ENCODE measurements around the gene SBF2. TPM values are rescaled to one million over a fixed set of nuclear protein-coding genes. Genes with fewer than 3 reads are reported as not detected.

Gene SBF2
- total RNA-seq, 1 donor from 2014 or later = 44.9 TPM

DNA sequence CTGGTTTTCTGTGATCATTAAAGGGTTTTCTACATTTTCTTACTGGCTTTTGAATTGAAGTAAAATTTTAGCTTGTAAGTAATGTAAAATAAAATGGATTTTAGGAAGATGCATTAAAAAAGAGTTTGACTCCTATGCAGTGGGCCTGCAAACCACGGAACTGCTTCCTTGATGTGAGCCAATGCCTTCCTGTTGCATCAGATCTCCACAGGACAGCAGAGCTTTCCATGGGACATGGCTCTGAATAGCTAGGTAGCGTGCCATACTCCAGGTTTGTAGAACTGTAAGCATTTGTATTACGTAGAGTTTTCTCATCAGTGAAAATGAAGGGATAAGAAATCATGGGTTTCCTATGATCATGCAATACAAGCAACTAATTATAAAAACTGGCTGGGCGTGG, 496.7 kb downstream of the SBF2 start:
- peaks cover 8% of the 10 kb centered on the region for H3K36me3 Mint-ChIP-seq (ENCODE audit: insufficient read depth)
- H3K27ac Mint-ChIP-seq = no peak overlapping the region
- no peaks in the 10 kb centered on the region for H3K9me3 Mint-ChIP-seq (ENCODE audit: low read depth)

DNA sequence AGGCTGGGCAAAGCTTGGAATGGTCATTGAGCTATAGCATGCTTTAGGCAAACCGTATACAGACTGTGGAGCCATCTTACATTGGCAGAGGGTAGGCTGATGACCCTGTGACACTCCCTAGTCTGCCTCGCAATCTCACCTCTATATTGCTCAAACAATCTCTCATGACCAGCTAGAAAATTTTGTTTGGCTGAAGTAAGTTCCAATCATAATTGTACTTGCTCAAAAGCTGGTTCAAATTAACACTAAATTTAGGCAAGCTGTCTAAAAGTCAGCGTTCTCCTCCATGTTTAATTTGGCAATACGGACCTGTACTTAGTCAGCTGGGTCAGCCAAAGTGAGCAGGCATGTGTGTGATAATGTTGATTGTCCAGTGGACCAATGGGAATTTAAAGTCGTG, 497.2 kb downstream of the SBF2 start:
- H3K4me1 Mint-ChIP-seq (ENCODE audit: low read depth) = peaks cover 2% of the 10 kb centered on the region
- H3K9me3 Mint-ChIP-seq (ENCODE audit: low read depth) = no peaks in the 10 kb centered on the region

More for the DNA sequence above, 496.7 kb downstream of the SBF2 start:
- peaks cover 2% of the 10 kb centered on the region for H3K4me1 Mint-ChIP-seq (ENCODE audit: low read depth)
- no peak for DNase-seq (ENCODE audit: low spot score, unreplicated experiment)
- no peaks in the 10 kb centered on the region for H3K27me3 Mint-ChIP-seq
- TF ChIP-seq, protein P1, sequence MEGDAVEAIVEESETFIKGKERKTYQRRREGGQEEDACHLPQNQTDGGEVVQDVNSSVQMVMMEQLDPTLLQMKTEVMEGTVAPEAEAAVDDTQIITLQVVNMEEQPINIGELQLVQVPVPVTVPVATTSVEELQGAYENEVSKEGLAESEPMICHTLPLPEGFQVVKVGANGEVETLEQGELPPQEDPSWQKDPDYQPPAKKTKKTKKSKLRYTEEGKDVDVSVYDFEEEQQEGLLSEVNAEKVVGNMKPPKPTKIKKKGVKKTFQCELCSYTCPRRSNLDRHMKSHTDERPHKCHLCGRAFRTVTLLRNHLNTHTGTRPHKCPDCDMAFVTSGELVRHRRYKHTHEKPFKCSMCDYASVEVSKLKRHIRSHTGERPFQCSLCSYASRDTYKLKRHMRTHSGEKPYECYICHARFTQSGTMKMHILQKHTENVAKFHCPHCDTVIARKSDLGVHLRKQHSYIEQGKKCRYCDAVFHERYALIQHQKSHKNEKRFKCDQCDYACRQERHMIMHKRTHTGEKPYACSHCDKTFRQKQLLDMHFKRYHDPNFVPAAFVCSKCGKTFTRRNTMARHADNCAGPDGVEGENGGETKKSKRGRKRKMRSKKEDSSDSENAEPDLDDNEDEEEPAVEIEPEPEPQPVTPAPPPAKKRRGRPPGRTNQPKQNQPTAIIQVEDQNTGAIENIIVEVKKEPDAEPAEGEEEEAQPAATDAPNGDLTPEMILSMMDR (IDR thresholded peaks at IDR 0.05; ENCODE audit: unreplicated experiment) = no peak
- no peak overlapping the region for H3K4me3 Mint-ChIP-seq (ENCODE audit: low read depth)

DNA sequence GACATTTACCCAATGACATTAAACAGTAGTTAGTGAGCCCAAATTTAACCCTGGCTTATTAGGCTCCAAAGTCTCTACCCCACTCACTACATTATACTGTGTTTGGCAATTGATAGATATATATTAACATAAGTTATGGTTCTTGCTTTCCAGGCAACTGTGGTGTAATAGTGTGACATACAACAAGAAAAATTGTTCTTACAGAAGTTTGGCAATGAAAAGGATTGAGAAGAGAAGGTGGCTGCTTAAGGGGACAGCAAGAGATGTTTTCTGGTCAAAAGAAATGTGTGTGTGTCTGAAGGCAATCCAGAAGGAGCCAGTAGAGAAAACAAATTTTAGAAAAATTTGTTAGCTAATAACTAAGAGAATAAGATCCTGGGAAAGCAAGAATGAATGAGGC, 497.8 kb downstream of the SBF2 start:
- H3K36me3 Mint-ChIP-seq (ENCODE audit: insufficient read depth) = peaks cover 8% of the 10 kb centered on the region
- H3K9me3 Mint-ChIP-seq (ENCODE audit: low read depth) = no peaks in the 10 kb centered on the region
- TF ChIP-seq, protein P1 (IDR thresholded peaks at IDR 0.05; ENCODE audit: unreplicated experiment) = no peak
- peak overlapping the region; percentile 60 for H3K27ac Mint-ChIP-seq
- H3K27me3 Mint-ChIP-seq = no peaks in the 10 kb centered on the region
- peaks cover 2% of the 10 kb centered on the region for H3K4me1 Mint-ChIP-seq (ENCODE audit: low read depth)
- H3K4me3 Mint-ChIP-seq (ENCODE audit: low read depth) = no peak overlapping the region
- DNase-seq (ENCODE audit: low spot score, unreplicated experiment) = no peak

More for the DNA sequence above, 497.2 kb downstream of the SBF2 start:
- TF ChIP-seq, protein P1 (IDR thresholded peaks at IDR 0.05; ENCODE audit: unreplicated experiment) = no peak
- H3K4me3 Mint-ChIP-seq (ENCODE audit: low read depth) = no peak overlapping the region
- H3K36me3 Mint-ChIP-seq (ENCODE audit: insufficient read depth) = peaks cover 8% of the 10 kb centered on the region
- H3K27me3 Mint-ChIP-seq = no peaks in the 10 kb centered on the region
- H3K27ac Mint-ChIP-seq = no peak overlapping the region
- no peak for DNase-seq (ENCODE audit: low spot score, unreplicated experiment)

DNA sequence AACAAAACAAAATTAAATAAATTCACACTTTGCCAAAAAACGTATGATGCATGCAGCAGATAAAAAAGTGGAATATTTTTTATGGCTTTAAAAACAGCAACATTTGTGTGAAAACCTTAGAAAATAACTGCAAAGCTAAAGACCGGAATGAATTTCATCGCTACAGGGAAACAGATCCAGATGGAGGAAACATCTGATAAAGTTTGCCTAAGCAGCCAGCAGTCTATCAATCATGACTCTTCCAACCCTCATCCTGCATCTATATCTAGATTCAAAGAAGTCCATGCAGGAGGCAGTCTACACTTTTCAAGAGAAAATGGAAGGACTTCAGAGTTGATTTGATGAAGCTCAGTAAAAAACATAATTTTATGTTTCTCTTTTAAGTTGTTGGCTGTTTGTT, 503.3 kb downstream of the SBF2 start:
- no peak overlapping the region for H3K4me3 Mint-ChIP-seq (ENCODE audit: low read depth)
- no peak for DNase-seq (ENCODE audit: low spot score, unreplicated experiment)
- no peak overlapping the region for H3K27ac Mint-ChIP-seq
- H3K27me3 Mint-ChIP-seq = no peaks in the 10 kb centered on the region
- peaks cover 2% of the 10 kb centered on the region for H3K4me1 Mint-ChIP-seq (ENCODE audit: low read depth)
- TF ChIP-seq, protein P1 (IDR thresholded peaks at IDR 0.05; ENCODE audit: unreplicated experiment) = no peak
- H3K36me3 Mint-ChIP-seq (ENCODE audit: insufficient read depth) = peaks cover 14% of the 10 kb centered on the region
- no peaks in the 10 kb centered on the region for H3K9me3 Mint-ChIP-seq (ENCODE audit: low read depth)

DNA sequence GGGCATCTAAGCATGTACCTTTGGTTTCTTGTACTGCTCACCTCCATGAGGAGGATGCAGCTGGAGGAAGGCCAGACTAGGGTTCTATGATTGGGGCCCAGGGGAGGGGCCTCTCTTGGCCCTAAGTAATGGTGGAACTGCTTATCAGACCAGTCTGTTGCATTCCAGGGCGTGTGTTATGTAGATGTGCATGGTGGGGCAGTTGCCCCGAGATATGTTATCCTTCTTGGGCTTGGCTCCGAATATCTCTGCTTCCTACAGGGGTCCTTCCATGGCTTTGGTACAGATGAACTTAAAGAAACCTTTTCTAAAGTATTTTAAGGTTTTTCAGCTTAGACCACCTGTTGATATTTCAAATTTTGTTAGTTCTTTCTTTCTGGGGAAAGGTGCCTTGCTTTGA, 504.1 kb downstream of the SBF2 start:
- Mint-ChIP-seq H3K27ac (no peak overlapping the region), H3K9me3 (ENCODE audit: low read depth) (no peaks in the 10 kb centered on the region), H3K36me3 (ENCODE audit: insufficient read depth) (peaks cover 12% of the 10 kb centered on the region), H3K27me3 (no peaks in the 10 kb centered on the region), H3K4me3 (ENCODE audit: low read depth) (no peak overlapping the region), H3K4me1 (ENCODE audit: low read depth) (peaks cover 2% of the 10 kb centered on the region)
- DNase-seq (ENCODE audit: low spot score, unreplicated experiment) = no peak
- TF ChIP-seq, protein P1 (IDR thresholded peaks at IDR 0.05; ENCODE audit: unreplicated experiment) = no peak
